GM21390 (cell line): ENCODE measurements around the gene POFUT2.
"Not testable (repeated sequence)": the region's sequence is repeated elsewhere in the genome, so short reads cannot be mapped to it uniquely, and the experiment has no call there.

Experiments
- ATAC-seq: cut with Tn5 transposase; IDR thresholded peaks from one replicate; pipeline ENCODE4 v1.9.1; 2021; ENCODE audit not compliant: unreplicated experiment

The POFUT2 gene

GRCh38 chr21:45313015-45313414 lies 25.3 kb upstream of the POFUT2 start:
- ATAC-seq: no peak

GRCh38 chr21:45312296-45312695 lies 24.6 kb upstream of the POFUT2 start:
- no peak for ATAC-seq

- no peak for ATAC-seq
These were observed 22.8 kb upstream of the POFUT2 start for GRCh38 chr21:45310459-45310858.

- ATAC-seq: no peak
These were observed 22.3 kb upstream of the POFUT2 start for GRCh38 chr21:45309987-45310381.

- no peak for ATAC-seq
These were observed 21.6 kb upstream of the POFUT2 start for GRCh38 chr21:45309069-45309986.

- ATAC-seq: no peak
These were observed 20.7 kb upstream of the POFUT2 start for GRCh38 chr21:45308194-45309068.

- not testable (repeated sequence) for ATAC-seq
These were observed 20.0 kb upstream of the POFUT2 start for GRCh38 chr21:45307597-45308158.

GRCh38 chr21:45306832-45307571 lies 19.3 kb upstream of the POFUT2 start:
- ATAC-seq: no peak

GRCh38 chr21:45306453-45306831 lies 18.7 kb upstream of the POFUT2 start:
- ATAC-seq: no peak

- ATAC-seq: no peak
These were observed 18.1 kb upstream of the POFUT2 start for GRCh38 chr21:45305836-45306235.

- no peak for ATAC-seq
These were observed 17.2 kb upstream of the POFUT2 start for GRCh38 chr21:45304945-45305344.

GRCh38 chr21:45304476-45304830 lies 16.8 kb upstream of the POFUT2 start:
- no peak for ATAC-seq

- no peak for ATAC-seq
These were observed 16.2 kb upstream of the POFUT2 start for GRCh38 chr21:45303751-45304475.

GRCh38 chr21:45303091-45303615 lies 15.5 kb upstream of the POFUT2 start:
- ATAC-seq: no peak

GRCh38 chr21:45302082-45303061 lies 14.7 kb upstream of the POFUT2 start:
- no peak for ATAC-seq

- no peak for ATAC-seq
These were observed 13.9 kb upstream of the POFUT2 start for GRCh38 chr21:45301521-45302081.

GRCh38 chr21:45300786-45301520 lies 13.3 kb upstream of the POFUT2 start:
- ATAC-seq: no peak
